HUES48 (cell line): ENCODE measurements around the gene CCDC141.
"Not testable (repeated sequence)": the region's sequence is repeated elsewhere in the genome, so short reads cannot be mapped to it uniquely, and the experiment has no call there.

ENCODE experiments used
- H3K27ac ChIP-seq: one replicate; pipeline ENCODE4 v1.7.0; 2013; ENCODE audit warnings: low read depth, low read length, inconsistent platforms
- H3K27me3 ChIP-seq: 2 replicates; pipeline ENCODE4 v1.6.1; 2013; ENCODE audit warnings: mild to moderate bottlenecking, low read length; ENCODE audit not compliant: control insufficient read depth, insufficient read depth
- H3K36me3 ChIP-seq: 2 replicates; pipeline ENCODE4 v1.6.1; 2013; ENCODE audit warnings: low read length; ENCODE audit not compliant: control insufficient read depth, insufficient read depth
- H3K4me1 ChIP-seq: 2 replicates; pipeline ENCODE4 v1.6.1; 2013; ENCODE audit warnings: mild to moderate bottlenecking, low read length; ENCODE audit not compliant: control insufficient read depth, insufficient read depth
- H3K4me3 ChIP-seq: 2 replicates; pipeline ENCODE4 v1.5.1; 2013; ENCODE audit warnings: mild to moderate bottlenecking, low read depth, low read length
- H3K9ac ChIP-seq: 2 replicates; pipeline ENCODE4 v1.6.1; 2013; ENCODE audit warnings: mild to moderate bottlenecking, low read depth, low read length, moderate library complexity
- H3K9me3 ChIP-seq: 2 replicates; pipeline ENCODE4 v1.6.1; 2013; ENCODE audit warnings: low read length; ENCODE audit not compliant: control insufficient read depth, insufficient read depth

The CCDC141 gene

GRCh38 chr2:179049546-179050311 is at the start of gene CCDC141:
Gene CCDC141 (minus strand): TSS chr2:179050137. CDS start chr2:179049941, 196 bp downstream.
- Histone ChIP-seq H3K27ac (peak within 1 kb of the TSS; percentile 31), H3K9me3 (no peaks in the 10 kb centered on the region), H3K4me1 (peaks cover 41% of the 10 kb centered on the region), H3K27me3 (no peaks in the 10 kb centered on the region), H3K9ac (peak within 1 kb of the TSS; percentile 53), H3K4me3 (peak within 1 kb of the TSS; percentile 46), H3K36me3 (peaks cover 9% of the 10 kb centered on the region)

- no peaks in the 10 kb centered on the region for H3K36me3 ChIP-seq
- no peak overlapping the region for H3K27ac ChIP-seq
- no peak overlapping the region for H3K9ac ChIP-seq
- no peaks in the 10 kb centered on the region for H3K4me1 ChIP-seq
- H3K9me3 ChIP-seq: peaks cover 9% of the 10 kb centered on the region
- no peak overlapping the region for H3K4me3 ChIP-seq
- H3K27me3 ChIP-seq: no peaks in the 10 kb centered on the region
These were observed 48.2 kb upstream of the CCDC141 start for GRCh38 chr2:179098080-179098689.

GRCh38 chr2:179097131-179097530 is 47.2 kb upstream of the CCDC141 start:
- Histone ChIP-seq H3K27ac (no peak overlapping the region), H3K9ac (no peak overlapping the region), H3K9me3 (peaks cover 13% of the 10 kb centered on the region), H3K36me3 (no peaks in the 10 kb centered on the region), H3K27me3 (no peaks in the 10 kb centered on the region), H3K4me1 (no peaks in the 10 kb centered on the region), H3K4me3 (no peak overlapping the region)

GRCh38 chr2:179096090-179096489 is 46.2 kb upstream of the CCDC141 start:
- Histone ChIP-seq H3K36me3 (no peaks in the 10 kb centered on the region), H3K27me3 (no peaks in the 10 kb centered on the region), H3K9ac (no peak overlapping the region), H3K9me3 (peaks cover 13% of the 10 kb centered on the region), H3K4me3 (no peak overlapping the region), H3K27ac (no peak overlapping the region), H3K4me1 (no peaks in the 10 kb centered on the region)

- H3K4me3 ChIP-seq, H3K27ac ChIP-seq, H3K4me1 ChIP-seq, H3K9ac ChIP-seq, H3K27me3 ChIP-seq, H3K36me3 ChIP-seq: not testable (repeated sequence)
- peaks cover 13% of the 10 kb centered on the region for H3K9me3 ChIP-seq
These were observed 43.0 kb upstream of the CCDC141 start for GRCh38 chr2:179092912-179093311.

DNA sequence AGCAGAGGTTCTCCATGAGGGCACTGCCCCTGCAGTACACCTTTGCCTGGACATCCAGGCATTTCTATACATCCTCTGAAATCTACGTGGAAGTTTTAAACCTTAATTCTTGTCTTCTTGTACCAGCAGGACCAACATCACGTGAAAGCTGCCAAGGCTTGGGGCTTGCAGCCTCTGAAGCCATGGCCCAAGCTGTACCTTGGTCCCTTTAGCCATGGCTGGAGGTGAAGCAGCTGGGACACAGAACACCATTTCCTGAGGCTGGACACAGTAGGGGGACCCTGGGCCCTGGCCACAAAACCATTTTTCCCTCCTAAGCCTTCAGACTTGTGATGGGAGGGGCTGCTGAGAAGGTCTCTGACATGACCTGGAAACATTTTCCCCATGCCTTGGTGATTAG is 32.8 kb upstream of the CCDC141 start:
- Histone ChIP-seq H3K36me3 (no peaks in the 10 kb centered on the region), H3K9me3 (no peaks in the 10 kb centered on the region), H3K27me3 (no peaks in the 10 kb centered on the region), H3K4me1 (no peaks in the 10 kb centered on the region), H3K4me3 (no peak overlapping the region), H3K9ac (no peak overlapping the region), H3K27ac (no peak overlapping the region)

DNA sequence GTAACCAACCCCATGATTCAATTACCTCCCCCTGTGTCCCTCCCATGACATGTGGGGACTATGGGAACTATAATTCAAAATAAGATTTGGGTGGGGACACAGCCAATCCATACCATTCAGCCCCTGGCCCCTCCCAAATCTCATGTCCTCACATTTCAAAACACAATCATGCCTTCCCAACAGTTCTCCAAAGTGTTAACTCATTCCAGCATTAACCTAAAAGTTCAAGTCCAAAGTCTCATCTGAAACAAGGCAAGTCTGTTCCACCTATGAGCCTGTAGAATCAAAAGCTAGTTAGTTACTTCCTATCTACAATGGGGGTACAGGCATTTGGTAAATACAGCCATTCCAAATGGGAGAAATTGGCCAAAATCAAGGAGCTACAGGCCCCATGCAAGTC is 32.0 kb upstream of the CCDC141 start:
- Histone ChIP-seq H3K9ac (no peak overlapping the region), H3K27me3 (no peaks in the 10 kb centered on the region), H3K4me1 (no peaks in the 10 kb centered on the region), H3K9me3 (no peaks in the 10 kb centered on the region), H3K4me3 (no peak overlapping the region), H3K27ac (no peak overlapping the region), H3K36me3 (no peaks in the 10 kb centered on the region)

DNA sequence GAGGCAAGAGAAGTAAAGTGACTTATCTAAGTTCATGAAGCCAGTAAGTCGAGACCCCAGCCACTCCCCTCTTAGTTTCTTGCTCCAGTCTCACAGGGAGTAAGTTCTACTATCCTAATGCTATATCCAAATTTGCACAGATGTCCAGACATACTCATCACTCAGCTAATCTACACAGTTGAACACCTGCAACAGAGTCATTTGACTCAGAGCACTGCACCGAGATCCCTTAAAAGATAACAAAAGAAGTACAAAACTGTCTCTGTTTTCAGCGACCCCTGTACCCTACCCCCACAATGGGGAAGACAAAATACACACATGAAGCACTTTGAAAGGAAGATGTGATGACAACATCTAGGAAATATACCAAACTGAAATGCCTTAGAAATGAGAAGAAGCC is 22.6 kb upstream of the CCDC141 start:
- Histone ChIP-seq H3K4me3 (no peak overlapping the region), H3K27ac (no peak overlapping the region), H3K27me3 (no peaks in the 10 kb centered on the region), H3K9ac (no peak overlapping the region), H3K9me3 (peaks cover 4% of the 10 kb centered on the region), H3K4me1 (no peaks in the 10 kb centered on the region), H3K36me3 (no peaks in the 10 kb centered on the region)

DNA sequence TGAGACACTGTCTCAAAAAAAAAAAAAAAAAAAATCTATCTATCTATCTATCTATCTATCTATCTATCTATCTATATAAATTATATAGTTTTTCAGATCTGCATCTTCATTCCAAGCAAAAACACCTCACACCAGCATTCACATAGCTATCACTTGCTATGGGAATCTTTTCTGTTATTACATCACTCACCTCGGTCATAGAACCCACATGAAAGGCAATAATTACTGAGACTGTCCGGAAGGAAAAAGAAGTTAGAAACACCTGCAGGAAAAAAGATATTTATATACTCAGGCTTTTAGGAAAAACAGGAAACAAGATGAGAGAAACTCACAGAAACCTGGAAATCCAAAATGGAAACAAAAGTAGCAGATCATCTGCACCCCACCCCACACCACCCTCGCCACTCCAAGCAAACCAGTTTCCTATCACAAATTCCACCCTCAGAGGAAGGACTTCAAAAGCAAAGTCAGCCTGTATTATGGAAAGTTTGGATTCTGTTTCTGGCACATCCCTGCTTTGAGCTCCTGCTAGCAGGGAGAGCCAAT is 21.9 kb upstream of the CCDC141 start:
- no peaks in the 10 kb centered on the region for H3K36me3 ChIP-seq
- H3K9ac ChIP-seq: no peak overlapping the region
- no peak overlapping the region for H3K27ac ChIP-seq
- peaks cover 11% of the 10 kb centered on the region for H3K9me3 ChIP-seq
- no peaks in the 10 kb centered on the region for H3K4me1 ChIP-seq
- no peaks in the 10 kb centered on the region for H3K27me3 ChIP-seq
- H3K4me3 ChIP-seq: no peak overlapping the region

GRCh38 chr2:179070895-179071294 is 21.0 kb upstream of the CCDC141 start:
- Histone ChIP-seq H3K36me3 (no peaks in the 10 kb centered on the region), H3K4me3 (no peak overlapping the region), H3K9me3 (peaks cover 11% of the 10 kb centered on the region), H3K27me3 (no peaks in the 10 kb centered on the region), H3K9ac (no peak overlapping the region), H3K4me1 (no peaks in the 10 kb centered on the region), H3K27ac (no peak overlapping the region)

GRCh38 chr2:179069685-179070084 is 19.7 kb upstream of the CCDC141 start:
- H3K36me3 ChIP-seq: no peaks in the 10 kb centered on the region
- peaks cover 11% of the 10 kb centered on the region for H3K9me3 ChIP-seq
- H3K27ac ChIP-seq: no peak overlapping the region
- no peak overlapping the region for H3K9ac ChIP-seq
- H3K4me3 ChIP-seq: no peak overlapping the region
- H3K27me3 ChIP-seq: no peaks in the 10 kb centered on the region
- no peaks in the 10 kb centered on the region for H3K4me1 ChIP-seq
